Activated CD8-positive, alpha-beta T cell treated with anti-CD3 and anti-CD28 coated beads, Interleukin-2, amount 10 ng/mL, durations not matched to agents 7 days and 5 days (primary cell): Measurements from ENCODE around the gene PDGFRB. TPM values are rescaled to one million over a fixed set of nuclear protein-coding genes. Genes with fewer than 3 reads are reported as not detected.

Experiments used
- ATAC-seq: fragments of 150-1000 bp; cut with Tn5 transposase; one replicate; pipeline ENCODE4 v1.10.0; 2021; ENCODE audit warnings: moderate library complexity
- CTCF ChIA-PET: fragments of 350-600 bp; sonication (Branson Sonifier 250); formaldehyde crosslinking; loops from one replicate; lab custom pipeline; 2021; ENCODE audit warnings: antibody characterized with exemption; lab: Charles Lee
- POLR2A ChIA-PET: fragments of 350-600 bp; sonication (Branson Sonifier 250); formaldehyde crosslinking; loops from one replicate; lab custom pipeline; 2021; ENCODE audit warnings: antibody characterized with exemption; lab: Charles Lee
- DNase-seq: peaks from one replicate; pipeline ENCODE4 v3.0.0-alpha.2; 2020
- H3K27ac Mint-ChIP-seq: one replicate; pipeline ENCODE4 v1.8.0; 2021; ENCODE audit warnings: mild to moderate bottlenecking, mixed read lengths
- H3K27me3 Mint-ChIP-seq: one replicate; pipeline ENCODE4 v1.8.0; 2021; ENCODE audit warnings: low read depth, mixed read lengths
- H3K36me3 Mint-ChIP-seq: one replicate; pipeline ENCODE4 v1.8.0; 2021; ENCODE audit warnings: low read depth, mixed read lengths
- H3K4me1 Mint-ChIP-seq: one replicate; pipeline ENCODE4 v1.8.0; 2021; ENCODE audit warnings: low read depth, mixed read lengths
- H3K4me3 Mint-ChIP-seq: one replicate; pipeline ENCODE4 v1.8.0; 2021; ENCODE audit warnings: mild to moderate bottlenecking, mixed read lengths
- H3K9me3 Mint-ChIP-seq: one replicate; pipeline ENCODE4 v1.8.0; 2022; ENCODE audit warnings: mixed read lengths; ENCODE audit not compliant: insufficient read depth
- total RNA-seq, 2 experiments: library from RNA; stranded (reverse); gene quantifications; one replicate each; pipeline ENCODE4 v1.2.3, GENCODE V29; 2021

The PDGFRB gene
- total RNA-seq, 2 experiments from 2014 or later: 47.0 to 49.0 TPM

- H3K27me3 Mint-ChIP-seq: peaks cover 12% of the 10 kb centered on the region
- H3K4me1 Mint-ChIP-seq: peaks cover 26% of the 10 kb centered on the region
- no peak overlapping the region for H3K27ac Mint-ChIP-seq
- DNase-seq: no peak
- no peaks in the 10 kb centered on the region for H3K9me3 Mint-ChIP-seq
- H3K4me3 Mint-ChIP-seq: no peak overlapping the region
- no peaks in the 10 kb centered on the region for H3K36me3 Mint-ChIP-seq
- CTCF ChIA-PET: interaction anchor here (0.9 to 1.5 kb wide), 2 partner anchors 36 to 57 kb away, joined by 3 to 4 read pairs; no protein-coding TSS in a partner anchor
- POLR2A ChIA-PET: interaction anchor here (0.7 kb wide), 1 partner anchor 10 kb away, joined by 3 read pairs; no protein-coding TSS in a partner anchor
- no peak for ATAC-seq
These were observed 90.3 kb downstream of the PDGFRB start for GRCh38 chr5:150065346-150065745.

- ChIA-PET POLR2A (interaction anchor here (1.0 kb wide), 1 partner anchor 43 kb away, joined by 3 read pairs; no protein-coding TSS in a partner anchor), CTCF (interaction anchor here (0.9 kb wide), 1 partner anchor 35 kb away, joined by 3 read pairs; no protein-coding TSS in a partner anchor)
- Mint-ChIP-seq H3K9me3 (no peaks in the 10 kb centered on the region), H3K4me1 (peaks cover 26% of the 10 kb centered on the region), H3K36me3 (no peaks in the 10 kb centered on the region), H3K27ac (no peak overlapping the region), H3K4me3 (no peak overlapping the region), H3K27me3 (peaks cover 12% of the 10 kb centered on the region)
- DNase-seq: no peak
- no peak for ATAC-seq
These were observed 90.9 kb downstream of the PDGFRB start for GRCh38 chr5:150064681-150065220.

Other genes with a start within 250 kb of the PDGFRB start
- not detected for gene PDE6A, start 211.1 kb downstream of the PDGFRB start, total RNA-seq
- 1 to 10 TPM; 7.6 to 8.0 TPM for gene SLC26A2, start 195.1 kb downstream of the PDGFRB start, total RNA-seq
- gene TIGD6, start 155.2 kb downstream of the PDGFRB start, total RNA-seq: 1 to 10 TPM; 1.1 to 1.4 TPM
- 10 to 100 TPM; 36.5 to 37.5 TPM for gene HMGXB3, start 155.1 kb downstream of the PDGFRB start, total RNA-seq
- not detected for gene CSF1R, start 69.3 kb downstream of the PDGFRB start, total RNA-seq
- not detected for gene CDX1, start 10.9 kb upstream of the PDGFRB start, total RNA-seq
- not detected for gene SLC6A7, start 34.2 kb upstream of the PDGFRB start, total RNA-seq
- gene CAMK2A, start 133.9 kb upstream of the PDGFRB start, total RNA-seq: not detected
- not detected for gene ARSI, start 147.1 kb upstream of the PDGFRB start, total RNA-seq
- gene TCOF1, start 201.9 kb upstream of the PDGFRB start, total RNA-seq: 10 to 100 TPM; 79.0 to 81.3 TPM